ENCODE data around the gene L3MBTL4. TPM values are rescaled to one million over a fixed set of nuclear protein-coding genes. Genes with fewer than 3 reads are reported as not detected.

Gene L3MBTL4
- total RNA-seq, 1 donor from 2014 or later, result not detected

- no peaks in the 10 kb centered on the region for H3K36me3 ChIP-seq
- H3K4me1 ChIP-seq, result no peaks in the 10 kb centered on the region
- no peak overlapping the region for H3K4me3 ChIP-seq
- no peak overlapping the region for H3K27ac ChIP-seq
- no peak for DNase-seq (ENCODE audit: low spot score in 2 of 2)
- no peak for TF ChIP-seq CTCF (IDR thresholded peaks at IDR 0.05)
- no peaks in the 10 kb centered on the region for H3K27me3 ChIP-seq
- intact Hi-C loops (cut with DNase I), result no loop called here
- H3K9me3 ChIP-seq, result peaks cover 0 to 3% of the 10 kb centered on the region in 2 donors
Observed at GRCh38 chr18:6374935-6375529, 39.7 kb downstream of the L3MBTL4 start.

GRCh38 chr18:6374340-6374739 lies 40.4 kb downstream of the L3MBTL4 start:
- H3K36me3 ChIP-seq, result no peaks in the 10 kb centered on the region
- DNase-seq (ENCODE audit: low spot score in 2 of 2), result no peak
- intact Hi-C loops (cut with DNase I), result no loop called here
- no peak overlapping the region for H3K27ac ChIP-seq
- no peak overlapping the region for H3K4me3 ChIP-seq
- no peaks in the 10 kb centered on the region for H3K4me1 ChIP-seq
- peaks cover 0 to 3% of the 10 kb centered on the region in 2 donors for H3K9me3 ChIP-seq
- TF ChIP-seq CTCF (IDR thresholded peaks at IDR 0.05), result no peak
- no peaks in the 10 kb centered on the region for H3K27me3 ChIP-seq

- no peak for DNase-seq (ENCODE audit: low spot score in 2 of 2)
- Histone ChIP-seq H3K27me3 (no peaks in the 10 kb centered on the region), H3K4me1 (no peaks in the 10 kb centered on the region), H3K27ac (no peak overlapping the region), H3K9me3 (peaks cover 0 to 3% of the 10 kb centered on the region in 2 donors), H3K36me3 (no peaks in the 10 kb centered on the region), H3K4me3 (no peak overlapping the region)
- intact Hi-C loops (cut with DNase I), result no loop called here
- TF ChIP-seq CTCF (IDR thresholded peaks at IDR 0.05), result no peak
Observed at GRCh38 chr18:6373187-6373586, 41.5 kb downstream of the L3MBTL4 start.

- H3K27ac ChIP-seq, result no peak overlapping the region
- no peaks in the 10 kb centered on the region for H3K27me3 ChIP-seq
- no peak for DNase-seq (ENCODE audit: low spot score in 2 of 2)
- peaks cover 0 to 3% of the 10 kb centered on the region in 2 donors for H3K9me3 ChIP-seq
- H3K36me3 ChIP-seq, result no peaks in the 10 kb centered on the region
- no peak for TF ChIP-seq CTCF (IDR thresholded peaks at IDR 0.05)
- intact Hi-C loops (cut with DNase I), result no loop called here
- no peak overlapping the region for H3K4me3 ChIP-seq
- no peaks in the 10 kb centered on the region for H3K4me1 ChIP-seq
Observed at GRCh38 chr18:6370886-6371635, 43.6 kb downstream of the L3MBTL4 start.

GRCh38 chr18:6370410-6370809 lies 44.3 kb downstream of the L3MBTL4 start:
- Histone ChIP-seq H3K4me1 (no peaks in the 10 kb centered on the region), H3K27ac (no peak overlapping the region), H3K9me3 (peaks cover 0 to 3% of the 10 kb centered on the region in 2 donors), H3K4me3 (no peak overlapping the region), H3K27me3 (no peaks in the 10 kb centered on the region), H3K36me3 (no peaks in the 10 kb centered on the region)
- no peak for TF ChIP-seq CTCF (IDR thresholded peaks at IDR 0.05)
- no peak for DNase-seq (ENCODE audit: low spot score in 2 of 2)
- intact Hi-C loops (cut with DNase I), result no loop called here

Measured in ascending aorta (tissue), 2 donors.